T-helper 2 cell treated with Interferon-gamma antibody and Interleukin-4, amounts not matched to agents 5 μg/mL and 100 μg/mL, for 36 hours (primary cell): ENCODE data around the gene MUC16.
"Not testable (repeated sequence)": the region's sequence is repeated elsewhere in the genome, so short reads cannot be mapped to it uniquely, and the experiment has no call there.

Experiments
- DNase-seq: peaks from one replicate; pipeline ENCODE4 v3.0.0; 2021; ENCODE audit warnings: low spot score
- H3K27ac Mint-ChIP-seq: one replicate; pipeline ENCODE4 v1.8.0; 2021; ENCODE audit warnings: mild to moderate bottlenecking, mixed read lengths
- H3K27me3 Mint-ChIP-seq: one replicate; pipeline ENCODE4 v1.8.0; 2021; ENCODE audit warnings: low read depth, mixed read lengths
- H3K36me3 Mint-ChIP-seq: one replicate; pipeline ENCODE4 v1.8.0; 2021; ENCODE audit warnings: low read depth, mixed read lengths
- H3K4me1 Mint-ChIP-seq: one replicate; pipeline ENCODE4 v1.8.0; 2021; ENCODE audit warnings: low read depth, mixed read lengths
- H3K4me3 Mint-ChIP-seq: one replicate; pipeline ENCODE4 v1.8.0; 2022; ENCODE audit warnings: mild to moderate bottlenecking, moderate library complexity, mixed read lengths
- H3K9me3 Mint-ChIP-seq: one replicate; pipeline ENCODE4 v1.8.0; 2021; ENCODE audit warnings: mixed read lengths

Gene MUC16

GRCh38 chr19:9009935-9010651, at the start of gene MUC16:
Gene MUC16 (minus strand): TSS chr19:9010409.
- peaks cover 10% of the 10 kb centered on the region for H3K9me3 Mint-ChIP-seq
- no peaks in the 10 kb centered on the region for H3K36me3 Mint-ChIP-seq
- H3K4me3 Mint-ChIP-seq = no peak within 1 kb of the TSS
- H3K27ac Mint-ChIP-seq = no peak within 1 kb of the TSS
- H3K4me1 Mint-ChIP-seq = no peaks in the 10 kb centered on the region
- no peaks in the 10 kb centered on the region for H3K27me3 Mint-ChIP-seq
- no peak for DNase-seq

GRCh38 chr19:9058905-9059667, 48.9 kb upstream of the MUC16 start:
- no peak for DNase-seq
- Mint-ChIP-seq H3K27ac (no peak overlapping the region), H3K27me3 (no peaks in the 10 kb centered on the region), H3K4me3 (no peak overlapping the region), H3K4me1 (no peaks in the 10 kb centered on the region), H3K36me3 (no peaks in the 10 kb centered on the region), H3K9me3 (no peaks in the 10 kb centered on the region)

- Mint-ChIP-seq H3K36me3 (no peaks in the 10 kb centered on the region), H3K9me3 (no peaks in the 10 kb centered on the region), H3K27ac (no peak overlapping the region), H3K27me3 (no peaks in the 10 kb centered on the region), H3K4me3 (no peak overlapping the region), H3K4me1 (no peaks in the 10 kb centered on the region)
- DNase-seq = no peak
Measured at GRCh38 chr19:9057505-9058258, 47.5 kb upstream of the MUC16 start.

- not testable (repeated sequence) for H3K27me3 Mint-ChIP-seq, H3K9me3 Mint-ChIP-seq, H3K4me3 Mint-ChIP-seq, H3K36me3 Mint-ChIP-seq, H3K4me1 Mint-ChIP-seq, H3K27ac Mint-ChIP-seq, DNase-seq
Measured at GRCh38 chr19:9056131-9056530, 45.9 kb upstream of the MUC16 start.

GRCh38 chr19:9054765-9055164, 44.6 kb upstream of the MUC16 start:
- Mint-ChIP-seq H3K27ac (no peak overlapping the region), H3K4me3 (no peak overlapping the region), H3K4me1 (no peaks in the 10 kb centered on the region), H3K27me3 (no peaks in the 10 kb centered on the region), H3K9me3 (no peaks in the 10 kb centered on the region), H3K36me3 (no peaks in the 10 kb centered on the region)
- no peak for DNase-seq

GRCh38 chr19:9054207-9054606, 44.0 kb upstream of the MUC16 start:
- Mint-ChIP-seq H3K4me3 (no peak overlapping the region), H3K27me3 (no peaks in the 10 kb centered on the region), H3K4me1 (no peaks in the 10 kb centered on the region), H3K9me3 (no peaks in the 10 kb centered on the region), H3K27ac (no peak overlapping the region), H3K36me3 (no peaks in the 10 kb centered on the region)
- DNase-seq = no peak

GRCh38 chr19:9053674-9054073, 43.5 kb upstream of the MUC16 start:
- H3K9me3 Mint-ChIP-seq, H3K27ac Mint-ChIP-seq, H3K4me1 Mint-ChIP-seq, H3K36me3 Mint-ChIP-seq, DNase-seq, H3K27me3 Mint-ChIP-seq, H3K4me3 Mint-ChIP-seq: not testable (repeated sequence)

GRCh38 chr19:9052894-9053293, 42.7 kb upstream of the MUC16 start:
- Mint-ChIP-seq H3K4me1 (no peaks in the 10 kb centered on the region), H3K9me3 (no peaks in the 10 kb centered on the region), H3K27me3 (no peaks in the 10 kb centered on the region), H3K36me3 (no peaks in the 10 kb centered on the region), H3K4me3 (no peak overlapping the region), H3K27ac (no peak overlapping the region)
- no peak for DNase-seq

GRCh38 chr19:9046694-9047093, 36.5 kb upstream of the MUC16 start:
- no peak overlapping the region for H3K4me3 Mint-ChIP-seq
- H3K9me3 Mint-ChIP-seq = no peaks in the 10 kb centered on the region
- DNase-seq = no peak
- no peak overlapping the region for H3K27ac Mint-ChIP-seq
- H3K4me1 Mint-ChIP-seq = no peaks in the 10 kb centered on the region
- H3K36me3 Mint-ChIP-seq = no peaks in the 10 kb centered on the region
- no peaks in the 10 kb centered on the region for H3K27me3 Mint-ChIP-seq

GRCh38 chr19:9044449-9044848, 34.2 kb upstream of the MUC16 start:
- no peaks in the 10 kb centered on the region for H3K9me3 Mint-ChIP-seq
- no peaks in the 10 kb centered on the region for H3K36me3 Mint-ChIP-seq

GRCh38 chr19:9043524-9043923, 33.3 kb upstream of the MUC16 start:
- Mint-ChIP-seq H3K9me3 (no peaks in the 10 kb centered on the region), H3K4me1 (no peaks in the 10 kb centered on the region), H3K4me3 (no peak overlapping the region), H3K27me3 (no peaks in the 10 kb centered on the region), H3K36me3 (no peaks in the 10 kb centered on the region), H3K27ac (no peak overlapping the region)
- DNase-seq = no peak

More at GRCh38 chr19:9044449-9044848, 34.2 kb upstream of the MUC16 start:
- H3K4me1 Mint-ChIP-seq = no peaks in the 10 kb centered on the region
- H3K4me3 Mint-ChIP-seq = no peak overlapping the region
- no peak overlapping the region for H3K27ac Mint-ChIP-seq
- H3K27me3 Mint-ChIP-seq = no peaks in the 10 kb centered on the region
- DNase-seq = no peak

GRCh38 chr19:9041023-9041422, 30.8 kb upstream of the MUC16 start:
- H3K4me3 Mint-ChIP-seq = no peak overlapping the region
- no peak overlapping the region for H3K27ac Mint-ChIP-seq
- H3K27me3 Mint-ChIP-seq = no peaks in the 10 kb centered on the region
- no peaks in the 10 kb centered on the region for H3K9me3 Mint-ChIP-seq
- no peaks in the 10 kb centered on the region for H3K36me3 Mint-ChIP-seq
- no peak for DNase-seq
- no peaks in the 10 kb centered on the region for H3K4me1 Mint-ChIP-seq

- H3K4me1 Mint-ChIP-seq = no peaks in the 10 kb centered on the region
Measured at GRCh38 chr19:9040131-9040530, 29.9 kb upstream of the MUC16 start.

GRCh38 chr19:9039728-9040127, 29.5 kb upstream of the MUC16 start:
- DNase-seq = no peak
- Mint-ChIP-seq H3K27ac (no peak overlapping the region), H3K4me3 (no peak overlapping the region), H3K4me1 (no peaks in the 10 kb centered on the region), H3K27me3 (no peaks in the 10 kb centered on the region), H3K9me3 (no peaks in the 10 kb centered on the region), H3K36me3 (no peaks in the 10 kb centered on the region)

More at GRCh38 chr19:9040131-9040530, 29.9 kb upstream of the MUC16 start:
- Mint-ChIP-seq H3K27me3 (no peaks in the 10 kb centered on the region), H3K9me3 (no peaks in the 10 kb centered on the region), H3K36me3 (no peaks in the 10 kb centered on the region), H3K27ac (no peak overlapping the region), H3K4me3 (no peak overlapping the region)
- DNase-seq = no peak
